Fibroblast of lung (primary cell): ENCODE results near the gene SLC25A6. TPM values are rescaled to one million over a fixed set of nuclear protein-coding genes. Genes with fewer than 3 reads are reported as not detected.

ENCODE experiments used
- DNase-seq, 2 donors: peaks; one replicate each; pipeline versions ENCODE4 v3.0.0 to v3.0.0-alpha.2; 2010; ENCODE audit warnings: low read depth in 2 of 2
- H2AFZ ChIP-seq: 2 replicates; pipeline ENCODE4 v1.5.1; 2012; ENCODE audit warnings: low read length, control low read depth, inconsistent platforms
- H3K27ac ChIP-seq: 2 replicates; pipeline ENCODE4 v1.5.1; 2011; ENCODE audit warnings: low read length, control low read depth; ENCODE audit not compliant: insufficient read depth
- H3K27me3 ChIP-seq: 2 replicates; pipeline ENCODE4 v1.5.1; 2011; ENCODE audit warnings: mild to moderate bottlenecking, low read length; ENCODE audit not compliant: control insufficient read depth, insufficient read depth
- H3K36me3 ChIP-seq: 2 replicates; pipeline ENCODE4 v1.5.1; 2011; ENCODE audit warnings: low read length; ENCODE audit not compliant: control insufficient read depth, insufficient read depth
- H3K4me1 ChIP-seq: 2 replicates; pipeline ENCODE4 v1.5.1; 2011; ENCODE audit warnings: low read length; ENCODE audit not compliant: control insufficient read depth, insufficient read depth; ENCODE audit errors: extremely low read depth
- H3K4me2 ChIP-seq: 2 replicates; pipeline ENCODE4 v1.5.1; 2011; ENCODE audit warnings: low read length, control low read depth; ENCODE audit not compliant: insufficient read depth; ENCODE audit errors: extremely low read depth
- H3K4me3 ChIP-seq, 4 experiments: fragments of 200-600 bp in 1 of 4; sonication (generic) in 1 of 4; replicated peaks in 1 of 4; 2 replicates each; pipeline ENCODE4 v1.5.1; 2011 to 2016; ENCODE audit warnings: low read length in 4 of 4, low read depth in 3 of 4, mild to moderate bottlenecking in 3 of 4, control low read depth in 2 of 4, inconsistent platforms in 1 of 4, mixed read lengths in 1 of 4; ENCODE audit not compliant: insufficient read depth in 1 of 4; ENCODE audit errors: control extremely low read depth in 1 of 4
- H3K79me2 ChIP-seq: 2 replicates; pipeline ENCODE4 v1.5.1; 2012; ENCODE audit warnings: mild to moderate bottlenecking, low read length, inconsistent platforms; ENCODE audit not compliant: control insufficient read depth, insufficient read depth
- H3K9ac ChIP-seq: 2 replicates; pipeline ENCODE4 v1.5.1; 2011; ENCODE audit warnings: mild to moderate bottlenecking, low read length, control low read depth; ENCODE audit not compliant: insufficient read depth
- H3K9me3 ChIP-seq: 2 replicates; pipeline ENCODE4 v1.5.1; 2012; ENCODE audit warnings: low read depth, low read length; ENCODE audit not compliant: control insufficient read depth, insufficient read depth
- H4K20me1 ChIP-seq: 2 replicates; pipeline ENCODE4 v1.5.1; 2011; ENCODE audit warnings: low read length; ENCODE audit not compliant: control insufficient read depth, insufficient read depth; ENCODE audit errors: extremely low read depth
- CTCF ChIP-seq, 2 donors: IDR thresholded peaks in 1 of 2; conservative IDR thresholded peaks in 1 of 2; 1 replicate in 1 of 2; 2 replicates in 1 of 2; pipeline ENCODE4 v1.5.1; 2011 to 2012; ENCODE audit warnings: low read length in 2 of 2, control low read depth in 1 of 2, inconsistent platforms in 1 of 2, low read depth in 1 of 2, mild to moderate bottlenecking in 1 of 2
- EZH2 ChIP-seq: IDR thresholded peaks from 2 replicates; pipeline ENCODE4 v1.5.1; 2012; ENCODE audit warnings: low read length, control low read depth, mild to moderate bottlenecking; ENCODE audit errors: missing control alignments
- polyA plus RNA-seq, 2 donors: library from polyadenylated mRNA; depleted of rRNA in 1 of 2; stranded (reverse) in 1 of 2; unstranded in 1 of 2; fragments of >200 nt; gene quantifications; 2 replicates each; pipeline ENCODE4 v1.2.1, GENCODE V29; 2011 to 2012; ENCODE audit warnings: missing spikeins in 1 of 2
- total RNA-seq: library from RNA; depleted of rRNA; stranded (reverse); fragments of >200 nt; gene quantifications from 2 replicates; pipeline ENCODE4 v1.2.1, GENCODE V29; 2014

SLC25A6 gene
- total and polyA plus RNA-seq, 2 donors (not counting 1 experiment from before 2014, with no cell fraction given): 158 to 220 TPM

- Histone ChIP-seq H3K9me3 (no peaks in the 10 kb centered on the region), H3K79me2 (peaks cover 66% of the 10 kb centered on the region), H2AFZ (peak overlapping the region; percentile 30), H3K27ac (peak overlapping the region; percentile 98), H3K4me1 (peaks cover 11% of the 10 kb centered on the region), H4K20me1 (peaks cover 2% of the 10 kb centered on the region), H3K27me3 (no peaks in the 10 kb centered on the region), H3K9ac (peak overlapping the region; percentile 88), H3K4me2 (peak overlapping the region; percentile 93), H3K4me3 (peak overlapping the region; percentile 77 to 100 (median 77)), H3K36me3 (peaks cover 22% of the 10 kb centered on the region)
- TF ChIP-seq EZH2 (no peak), CTCF (conservative IDR thresholded peaks at IDR 0.05 in 1 of 2, IDR thresholded peaks at IDR 0.05 in 1 of 2; ENCODE audit: low read depth in 1 of 2, low read length in 2 of 2) (no peak)
- DNase-seq: peak; percentile 66 to 76
These were observed 609 bp upstream of the SLC25A6 start for GRCh38 chrX:1392376-1393068.

GRCh38 chrX:1391370-1391706 is 575 bp downstream of the SLC25A6 start:
- peak overlapping the region; percentile 78 to 100 (median 92) for H3K4me3 ChIP-seq
- DNase-seq: no peak
- peaks cover 30% of the 10 kb centered on the region for H3K36me3 ChIP-seq
- H3K9me3 ChIP-seq: no peaks in the 10 kb centered on the region
- peaks cover 71% of the 10 kb centered on the region for H3K79me2 ChIP-seq
- H3K9ac ChIP-seq: peak overlapping the region; percentile 99
- no peak overlapping the region for H2AFZ ChIP-seq
- peaks cover 2% of the 10 kb centered on the region for H4K20me1 ChIP-seq
- peak overlapping the region; percentile 64 for H3K4me2 ChIP-seq
- H3K27ac ChIP-seq: peak overlapping the region; percentile 98
- peaks cover 11% of the 10 kb centered on the region for H3K4me1 ChIP-seq
- TF ChIP-seq CTCF (conservative IDR thresholded peaks at IDR 0.05 in 1 of 2, IDR thresholded peaks at IDR 0.05 in 1 of 2; ENCODE audit: low read depth in 1 of 2, low read length in 2 of 2) (no peak), EZH2 (no peak)
- H3K27me3 ChIP-seq: no peaks in the 10 kb centered on the region

- TF ChIP-seq CTCF (conservative IDR thresholded peaks at IDR 0.05 in 1 of 2, IDR thresholded peaks at IDR 0.05 in 1 of 2; ENCODE audit: low read depth in 1 of 2, low read length in 2 of 2) (no peak), EZH2 (no peak)
- peak overlapping the region; percentile 98 for H3K27ac ChIP-seq
- no peak for DNase-seq
- peaks cover 2% of the 10 kb centered on the region for H4K20me1 ChIP-seq
- peak overlapping the region; percentile 99 for H3K9ac ChIP-seq
- peaks cover 69% of the 10 kb centered on the region for H3K79me2 ChIP-seq
- H2AFZ ChIP-seq: no peak overlapping the region
- peak overlapping the region; percentile 78 to 100 (median 92) for H3K4me3 ChIP-seq
- peaks cover 35% of the 10 kb centered on the region for H3K36me3 ChIP-seq
- H3K4me1 ChIP-seq: peaks cover 11% of the 10 kb centered on the region
- no peaks in the 10 kb centered on the region for H3K9me3 ChIP-seq
- H3K4me2 ChIP-seq: peak overlapping the region; percentile 64
- no peaks in the 10 kb centered on the region for H3K27me3 ChIP-seq
These were observed 1.1 kb downstream of the SLC25A6 start for GRCh38 chrX:1390621-1391369.
